Thymus (tissue), 11 donors: ENCODE measurements around the gene CLDN5. TPM values are rescaled to one million over a fixed set of nuclear protein-coding genes. Genes with fewer than 3 reads are reported as not detected.
"Not testable (repeated sequence)": the region's sequence is repeated elsewhere in the genome, so short reads cannot be mapped to it uniquely, and the experiment has no call there.

Source experiments
- DNase-seq, 9 donors: peaks; one replicate each; pipeline ENCODE4 v3.0.0-alpha.2; 2013; ENCODE audit warnings: low spot score in 9 of 9, low read depth in 6 of 9, missing footprints in 1 of 9
- H3K27ac ChIP-seq, 2 donors: one replicate each; pipeline ENCODE4 v1.5.1; 2013; ENCODE audit warnings: control low read depth in 1 of 2, low read depth in 1 of 2, low read length in 1 of 2, mild to moderate bottlenecking in 1 of 2, moderate library complexity in 1 of 2
- H3K27me3 ChIP-seq, 2 donors: one replicate each; pipeline ENCODE4 v1.5.1; 2013; ENCODE audit warnings: low read length in 1 of 2; ENCODE audit not compliant: control insufficient read depth in 2 of 2, insufficient read depth in 1 of 2
- H3K36me3 ChIP-seq, 2 donors: one replicate each; pipeline ENCODE4 v1.5.1; 2013; ENCODE audit warnings: low read length in 1 of 2, mild to moderate bottlenecking in 1 of 2, moderate library complexity in 1 of 2; ENCODE audit not compliant: control insufficient read depth in 2 of 2, insufficient read depth in 2 of 2
- H3K4me1 ChIP-seq, 2 donors: one replicate each; pipeline ENCODE4 v1.5.1; 2013; ENCODE audit warnings: low read length in 2 of 2; ENCODE audit not compliant: control insufficient read depth in 2 of 2, insufficient read depth in 2 of 2
- H3K4me3 ChIP-seq, 2 donors: one replicate each; pipeline ENCODE4 v1.5.1; 2013; ENCODE audit warnings: low read length in 2 of 2, control low read depth in 1 of 2, mild to moderate bottlenecking in 1 of 2
- H3K9me3 ChIP-seq, 2 donors: one replicate each; pipeline ENCODE4 v1.5.1; 2013; ENCODE audit warnings: low read length in 1 of 2, mild to moderate bottlenecking in 1 of 2; ENCODE audit not compliant: control insufficient read depth in 2 of 2, insufficient read depth in 1 of 2
- WGBS: extraction: QIAGEN DNeasy Blood & Tissue Kit; methylation state at CpG from one replicate; pipeline ENCODE4 v1.1.7; 2013; 5-methylcytosine and 5-hydroxymethylcytosine counted together
- polyA plus RNA-seq: library from polyadenylated mRNA; stranded (reverse); fragments of 200-250 nt; gene quantifications from one replicate; pipeline ENCODE4 v1.2.3, GENCODE V29; 2013
- total RNA-seq: library from RNA; stranded (reverse); fragments of 120-200 nt; gene quantifications from one replicate; pipeline ENCODE4 v1.2.4, GENCODE V29; 2013
- donor health status: healthy.

Gene CLDN5
- total and polyA plus RNA-seq, 2 donors, result 8.9 to 112 TPM

DNA sequence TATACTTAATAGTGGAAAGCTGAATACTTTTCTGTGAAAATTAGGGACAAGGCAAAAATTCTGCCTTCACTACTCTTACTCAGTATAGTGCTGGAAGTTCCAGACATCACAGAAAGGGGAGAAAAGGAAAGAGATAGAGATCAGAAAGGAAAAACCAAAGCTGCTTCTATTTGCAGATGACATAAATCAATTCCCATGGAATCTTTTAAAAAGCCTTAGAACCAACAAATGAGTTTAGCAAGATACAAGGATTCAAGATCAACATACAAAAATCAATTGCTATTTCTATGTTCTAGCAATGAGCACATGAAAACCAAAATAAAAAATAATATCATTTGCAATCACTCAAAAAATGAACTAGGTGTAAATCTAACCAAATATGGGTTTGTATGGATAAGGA lies 16.2 kb upstream of the CLDN5 start:
- H3K9me3 ChIP-seq, result no peaks in the 10 kb centered on the region
- no peak overlapping the region for H3K27ac ChIP-seq
- no peaks in the 10 kb centered on the region for H3K27me3 ChIP-seq
- H3K4me3 ChIP-seq, result no peak overlapping the region
- DNase-seq, result no peak
- H3K36me3 ChIP-seq, result no peaks in the 10 kb centered on the region
- H3K4me1 ChIP-seq, result no peaks in the 10 kb centered on the region

DNA sequence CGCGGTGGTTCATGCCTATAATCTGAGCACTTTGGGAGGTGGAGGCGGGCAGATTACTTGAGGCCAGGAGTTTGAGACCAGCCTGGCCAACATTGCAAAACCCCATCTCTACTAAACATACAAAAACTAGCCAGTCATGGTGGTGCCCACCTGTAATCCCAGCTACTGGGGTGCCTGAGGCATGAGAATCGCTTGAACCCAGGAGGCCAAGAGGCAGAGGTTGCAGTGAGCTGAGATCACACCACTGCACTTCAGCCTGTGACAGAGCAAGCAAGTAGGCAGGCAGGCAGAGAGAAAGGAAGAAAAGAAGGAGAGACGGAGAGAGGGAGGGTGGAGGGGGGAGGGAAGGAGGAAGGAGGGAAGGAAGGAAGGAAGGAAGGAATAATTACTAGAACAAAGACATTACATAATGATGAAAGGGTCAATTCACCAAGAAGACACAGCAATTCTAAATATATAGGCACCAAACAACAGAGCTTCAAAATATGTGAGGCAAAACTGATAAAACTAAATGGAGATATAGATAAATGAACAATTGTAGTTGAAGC lies 13.8 kb upstream of the CLDN5 start:
- Histone ChIP-seq H3K9me3 (no peaks in the 10 kb centered on the region), H3K4me1 (no peaks in the 10 kb centered on the region), H3K27me3 (no peaks in the 10 kb centered on the region), H3K4me3 (no peak overlapping the region), H3K36me3 (no peaks in the 10 kb centered on the region), H3K27ac (no peak overlapping the region)
- 94% methylated on average over 5 of the region's 5 CpGs for WGBS
- no peak for DNase-seq

DNA sequence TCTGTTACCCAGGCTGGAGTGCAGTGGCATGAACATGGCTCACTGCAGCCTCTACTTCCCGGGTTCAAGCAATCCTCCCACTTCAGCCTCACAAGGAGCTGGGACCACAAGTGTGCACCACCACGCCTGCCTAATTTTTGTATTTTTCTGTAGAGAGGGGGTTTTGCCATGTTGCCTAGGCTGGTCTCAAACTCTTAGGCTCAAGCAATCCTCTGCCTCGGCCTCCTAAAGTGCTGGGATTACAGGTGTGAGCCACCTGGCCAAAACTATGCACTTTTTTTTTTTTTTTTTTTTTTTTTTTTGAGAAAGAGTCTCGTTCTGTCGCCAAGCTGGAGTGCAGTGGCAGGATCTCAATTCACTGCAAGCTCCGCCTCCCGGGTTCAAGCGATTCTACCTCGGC lies 12.4 kb upstream of the CLDN5 start:
- Histone ChIP-seq H3K9me3 (no peaks in the 10 kb centered on the region), H3K4me3 (no peak overlapping the region), H3K27ac (no peak overlapping the region), H3K4me1 (no peaks in the 10 kb centered on the region), H3K36me3 (no peaks in the 10 kb centered on the region), H3K27me3 (no peaks in the 10 kb centered on the region)
- DNase-seq, result no peak
- WGBS, result 97% methylated on average over 9 of the region's 9 CpGs

DNA sequence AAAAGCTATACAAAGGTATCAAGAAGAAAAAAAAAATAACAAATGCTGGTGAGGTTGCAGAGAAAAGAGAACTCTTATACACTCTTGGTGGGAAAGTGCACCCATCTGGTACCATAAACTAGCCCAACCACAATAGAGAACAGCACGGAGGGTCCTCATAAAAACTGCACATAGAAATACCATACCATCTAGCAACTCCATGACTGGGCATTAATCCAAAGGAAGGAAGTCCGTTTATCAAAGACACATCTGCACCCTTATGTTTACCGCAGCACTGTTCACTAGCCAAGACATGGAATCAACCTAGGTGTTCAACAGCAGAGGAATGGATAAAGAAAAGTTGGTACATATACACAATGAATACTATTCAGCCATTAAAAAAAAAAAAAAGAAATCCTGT lies 10.8 kb upstream of the CLDN5 start:
- no peak overlapping the region for H3K27ac ChIP-seq
- H3K36me3 ChIP-seq, result no peaks in the 10 kb centered on the region

DNA sequence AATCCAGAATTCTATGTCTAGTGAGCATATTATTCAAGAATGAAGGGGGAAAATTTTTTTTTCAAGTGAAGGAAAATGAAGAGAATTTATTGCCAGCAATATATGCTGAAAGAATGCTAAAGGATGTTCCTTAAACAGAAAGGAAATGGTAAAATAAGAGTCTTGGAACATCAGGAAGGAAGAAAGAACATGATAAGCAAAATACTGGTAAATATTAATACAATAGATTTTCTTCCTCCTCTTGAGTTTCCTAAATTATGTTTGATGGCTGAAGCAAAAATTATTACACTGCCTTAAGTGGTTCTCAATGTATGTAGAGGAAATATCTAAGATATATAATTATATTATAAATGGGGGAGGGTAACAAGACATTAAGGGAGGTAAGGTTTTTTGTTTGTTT lies 9.6 kb upstream of the CLDN5 start:
- H3K4me1 ChIP-seq, result no peaks in the 10 kb centered on the region
- no peaks in the 10 kb centered on the region for H3K9me3 ChIP-seq
- H3K36me3 ChIP-seq, result no peaks in the 10 kb centered on the region
- H3K4me3 ChIP-seq, result no peak overlapping the region
- H3K27me3 ChIP-seq, result no peaks in the 10 kb centered on the region
- no peak for DNase-seq
- no peak overlapping the region for H3K27ac ChIP-seq

More for the DNA sequence above, 10.8 kb upstream of the CLDN5 start:
- H3K4me1 ChIP-seq, result no peaks in the 10 kb centered on the region
- no peaks in the 10 kb centered on the region for H3K9me3 ChIP-seq
- no peak overlapping the region for H3K4me3 ChIP-seq
- no peak for DNase-seq
- 2% methylated on average over 3 of the region's 3 CpGs for WGBS
- no peaks in the 10 kb centered on the region for H3K27me3 ChIP-seq

DNA sequence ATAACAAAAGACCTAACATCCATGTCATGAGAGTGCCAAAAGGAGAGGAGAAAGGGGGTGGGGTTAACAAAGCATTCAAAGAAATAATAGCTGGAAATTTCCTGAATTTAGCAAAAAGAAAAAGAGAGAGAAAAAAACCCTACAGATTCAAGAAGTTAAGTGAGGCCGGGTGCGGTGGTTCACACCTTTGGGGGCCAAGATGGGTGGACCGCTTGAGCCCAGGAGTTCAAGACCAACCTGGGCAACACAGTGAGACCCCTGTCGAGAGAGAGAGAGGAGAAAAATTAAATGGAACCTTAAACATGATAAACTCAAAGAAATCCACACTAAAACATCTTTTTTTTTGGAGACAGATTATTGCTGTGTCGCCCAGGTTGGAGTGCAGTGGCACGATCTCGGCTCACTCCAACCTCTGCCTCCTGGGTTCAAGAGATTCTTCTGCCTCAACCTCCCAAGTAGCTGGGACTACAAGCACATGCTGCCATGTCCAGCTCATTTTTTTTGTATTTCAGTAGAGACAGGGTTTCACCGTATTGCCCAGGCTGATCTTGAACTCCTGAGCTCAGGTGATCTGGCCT lies 8.9 kb upstream of the CLDN5 start:
- H3K27me3 ChIP-seq, result no peaks in the 10 kb centered on the region
- no peaks in the 10 kb centered on the region for H3K4me1 ChIP-seq
- no peak overlapping the region for H3K4me3 ChIP-seq
- no peaks in the 10 kb centered on the region for H3K9me3 ChIP-seq
- H3K36me3 ChIP-seq, result no peaks in the 10 kb centered on the region
- no peak overlapping the region for H3K27ac ChIP-seq
- 96% methylated on average over 8 of the region's 8 CpGs for WGBS
- DNase-seq, result no peak

DNA sequence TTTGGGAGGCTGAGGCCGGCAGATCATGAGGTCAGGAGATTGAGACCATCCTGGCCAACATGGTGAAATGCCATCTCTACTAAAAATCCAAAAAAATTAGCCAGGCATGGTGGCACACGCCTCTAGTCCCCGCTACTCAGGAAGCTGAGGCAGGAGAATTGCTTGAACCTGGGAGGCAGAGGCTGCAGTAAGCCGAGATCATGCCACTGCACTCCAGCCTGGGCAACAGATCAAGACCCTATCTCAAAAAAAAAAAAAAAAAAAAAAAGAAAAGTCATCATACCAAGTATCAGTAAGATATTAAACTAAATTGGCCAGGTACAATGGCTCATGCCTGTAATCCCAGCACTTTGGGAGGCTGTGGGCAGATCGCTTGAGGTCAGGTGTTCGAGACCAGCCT lies 7.1 kb upstream of the CLDN5 start:
- not testable (repeated sequence) for H3K4me3 ChIP-seq, H3K27me3 ChIP-seq, DNase-seq, H3K9me3 ChIP-seq, H3K4me1 ChIP-seq, H3K36me3 ChIP-seq, H3K27ac ChIP-seq
- 98% methylated on average over 6 of the region's 6 CpGs for WGBS

DNA sequence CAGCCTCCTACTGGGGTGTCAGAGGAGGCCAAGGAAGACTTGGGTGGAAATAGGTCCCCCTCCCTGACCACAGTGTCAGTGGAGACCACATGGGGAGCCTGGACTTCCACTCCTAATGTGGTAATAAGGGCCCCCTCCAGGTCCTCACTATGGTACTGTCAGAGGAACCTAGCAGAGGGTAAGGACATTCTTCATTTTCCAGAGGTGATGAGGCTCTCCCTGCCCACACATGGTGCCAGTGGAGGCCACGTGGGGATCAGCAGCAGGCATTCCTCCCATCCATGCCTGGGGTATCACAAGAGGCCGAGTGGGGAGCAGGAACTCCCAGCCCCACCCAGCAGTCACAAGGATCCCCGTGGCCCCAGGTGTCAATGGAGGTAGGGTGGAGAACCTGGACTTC lies 6.5 kb upstream of the CLDN5 start:
- no peaks in the 10 kb centered on the region for H3K9me3 ChIP-seq
- DNase-seq, result no peak
- peaks cover 0 to 1% of the 10 kb centered on the region in 2 donors for H3K4me1 ChIP-seq
- 93% methylated on average over 3 of the region's 3 CpGs for WGBS
- no peak overlapping the region for H3K4me3 ChIP-seq
- no peaks in the 10 kb centered on the region for H3K36me3 ChIP-seq
- H3K27me3 ChIP-seq, result peaks cover 0 to 11% of the 10 kb centered on the region in 2 donors
- H3K27ac ChIP-seq, result no peak overlapping the region

DNA sequence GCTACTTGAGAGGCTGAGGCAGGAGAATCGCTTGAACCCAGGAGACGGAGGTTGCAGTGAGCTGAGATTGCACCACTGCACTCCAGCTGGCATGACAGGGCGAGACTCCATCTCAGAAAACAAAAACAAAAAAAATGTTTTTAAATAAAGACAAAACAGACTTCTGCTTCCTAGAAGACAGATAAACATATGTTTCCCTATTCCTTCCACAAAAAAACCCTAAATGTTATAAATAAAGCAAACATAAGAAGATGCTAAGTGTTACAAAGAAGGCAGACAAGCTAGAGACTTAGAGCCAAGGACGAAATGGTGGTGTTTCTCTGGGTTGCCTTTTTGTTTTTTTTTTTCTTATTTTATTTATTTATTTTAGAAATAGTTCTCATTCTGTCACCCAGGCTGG lies 5.6 kb upstream of the CLDN5 start:
- H3K36me3 ChIP-seq, result no peaks in the 10 kb centered on the region
- DNase-seq, result no peak
- H3K27me3 ChIP-seq, result peaks cover 4 to 20% of the 10 kb centered on the region in 2 donors
- 84% methylated on average over 4 of the region's 4 CpGs for WGBS
- H3K9me3 ChIP-seq, result no peaks in the 10 kb centered on the region
- H3K4me1 ChIP-seq, result peaks cover 0 to 10% of the 10 kb centered on the region in 2 donors
- no peak overlapping the region for H3K27ac ChIP-seq
- no peak overlapping the region for H3K4me3 ChIP-seq
